Measurements from ENCODE around the gene IQSEC1.

DNA sequence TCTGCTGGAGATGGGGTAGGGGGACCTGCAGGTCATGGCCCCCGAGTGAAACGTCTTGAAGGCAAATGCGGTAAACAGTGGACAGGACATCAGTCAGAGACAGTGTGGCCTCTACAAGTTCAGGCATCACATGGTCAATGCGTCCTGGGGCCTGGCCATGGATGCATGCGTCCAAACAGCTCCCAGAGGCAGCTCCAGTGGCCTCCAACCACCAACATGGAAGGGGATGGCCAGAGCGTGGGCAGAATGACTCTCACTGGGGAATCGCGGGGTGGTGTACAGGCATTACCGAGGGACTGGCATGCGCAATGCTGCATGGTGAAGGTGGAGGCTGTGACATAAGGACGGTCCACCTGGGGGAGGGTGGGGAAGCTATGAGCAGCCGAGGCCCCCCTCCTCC is 35.6 kb upstream of the IQSEC1 start:
- TF ChIP-seq POLR2A (IDR thresholded peaks at IDR 0.05; ENCODE audit: low read length) (no peak), KDM1A (IDR thresholded peaks at IDR 0.05; ENCODE audit: low read depth) (no peak), JUNB (IDR thresholded peaks at IDR 0.05) (no peak), FOXS1 (CRISPR knock-in tag; IDR thresholded peaks at IDR 0.05) (no peak), KDM5A (IDR thresholded peaks at IDR 0.05) (no peak), ZFP36 (IDR thresholded peaks at IDR 0.05; ENCODE audit: borderline replicate concordance, partially characterized antibody) (no peak), RNF2 (IDR thresholded peaks at IDR 0.05; ENCODE audit: borderline replicate concordance, low read depth) (no peak), ESRRA (IDR thresholded peaks at IDR 0.05; ENCODE audit: borderline replicate concordance, low read length) (no peak), SMC3 (IDR thresholded peaks at IDR 0.05) (no peak), CEBPB (IDR thresholded peaks at IDR 0.05) (no peak)
- TF ChIP-seq, protein P1, sequence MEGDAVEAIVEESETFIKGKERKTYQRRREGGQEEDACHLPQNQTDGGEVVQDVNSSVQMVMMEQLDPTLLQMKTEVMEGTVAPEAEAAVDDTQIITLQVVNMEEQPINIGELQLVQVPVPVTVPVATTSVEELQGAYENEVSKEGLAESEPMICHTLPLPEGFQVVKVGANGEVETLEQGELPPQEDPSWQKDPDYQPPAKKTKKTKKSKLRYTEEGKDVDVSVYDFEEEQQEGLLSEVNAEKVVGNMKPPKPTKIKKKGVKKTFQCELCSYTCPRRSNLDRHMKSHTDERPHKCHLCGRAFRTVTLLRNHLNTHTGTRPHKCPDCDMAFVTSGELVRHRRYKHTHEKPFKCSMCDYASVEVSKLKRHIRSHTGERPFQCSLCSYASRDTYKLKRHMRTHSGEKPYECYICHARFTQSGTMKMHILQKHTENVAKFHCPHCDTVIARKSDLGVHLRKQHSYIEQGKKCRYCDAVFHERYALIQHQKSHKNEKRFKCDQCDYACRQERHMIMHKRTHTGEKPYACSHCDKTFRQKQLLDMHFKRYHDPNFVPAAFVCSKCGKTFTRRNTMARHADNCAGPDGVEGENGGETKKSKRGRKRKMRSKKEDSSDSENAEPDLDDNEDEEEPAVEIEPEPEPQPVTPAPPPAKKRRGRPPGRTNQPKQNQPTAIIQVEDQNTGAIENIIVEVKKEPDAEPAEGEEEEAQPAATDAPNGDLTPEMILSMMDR (IDR thresholded peaks at IDR 0.05), result no peak
- TF ChIP-seq, protein P2, sequence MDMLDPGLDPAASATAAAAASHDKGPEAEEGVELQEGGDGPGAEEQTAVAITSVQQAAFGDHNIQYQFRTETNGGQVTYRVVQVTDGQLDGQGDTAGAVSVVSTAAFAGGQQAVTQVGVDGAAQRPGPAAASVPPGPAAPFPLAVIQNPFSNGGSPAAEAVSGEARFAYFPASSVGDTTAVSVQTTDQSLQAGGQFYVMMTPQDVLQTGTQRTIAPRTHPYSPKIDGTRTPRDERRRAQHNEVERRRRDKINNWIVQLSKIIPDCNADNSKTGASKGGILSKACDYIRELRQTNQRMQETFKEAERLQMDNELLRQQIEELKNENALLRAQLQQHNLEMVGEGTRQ (IDR thresholded peaks at IDR 0.05), result no peak

All from A549 (cell line).